H1 (cell line): ENCODE measurements around the gene MALSU1. TPM values are rescaled to one million over a fixed set of nuclear protein-coding genes. Genes with fewer than 3 reads are reported as not detected.

ENCODE experiments used
- CTCF ChIA-PET: fragments of 300-600 bp; sonication (Branson Sonifier 250); formaldehyde crosslinking; loops from one replicate; lab custom pipeline; 2021; ENCODE audit not compliant: partially characterized antibody; lab: Charles Lee
- POLR2A ChIA-PET: fragments of 300-600 bp; sonication (Branson Sonifier 250); formaldehyde crosslinking; loops from one replicate; lab custom pipeline; 2021; ENCODE audit warnings: inconsistent platforms; ENCODE audit not compliant: partially characterized antibody; lab: Charles Lee
- DNase-seq, 2 experiments: peaks; one replicate each; pipeline versions ENCODE4 v3.0.0 to v3.0.0-alpha.2; 2010 to 2022; ENCODE audit warnings: low spot score in 2 of 2, low read depth in 1 of 2, mixed read lengths in 1 of 2
- FAIRE-seq: peaks from 2 replicates; lab custom pipeline; 2011; peaks lifted over from hg19 to GRCh38; lab: Jason Lieb, UNC
- H2AFZ ChIP-seq: 2 replicates; pipeline ENCODE4 v1.8.1; 2012; ENCODE audit warnings: low read length, inconsistent platforms
- H2AK5ac ChIP-seq: 2 replicates; pipeline ENCODE4 v1.6.1; 2013; ENCODE audit warnings: low read depth, low read length
- H2BK120ac ChIP-seq: replicated peaks from 2 replicates; pipeline ENCODE3; 2013; ENCODE audit warnings: low read depth, low read length, inconsistent platforms
- H2BK12ac ChIP-seq: 2 replicates; pipeline ENCODE4 v1.6.1; 2013; ENCODE audit warnings: low read depth, low read length
- H2BK15ac ChIP-seq: 2 replicates; pipeline ENCODE4 v1.6.1; 2013; ENCODE audit warnings: low read length
- H2BK20ac ChIP-seq: 2 replicates; pipeline ENCODE4 v1.6.1; 2013; ENCODE audit warnings: low read length
- H2BK5ac ChIP-seq: 2 replicates; pipeline ENCODE4 v1.6.1; 2013; ENCODE audit warnings: low read depth, low read length
- H3K14ac ChIP-seq: 2 replicates; pipeline ENCODE4 v1.6.1; 2013; ENCODE audit warnings: inconsistent platforms; ENCODE audit not compliant: insufficient read length
- H3K18ac ChIP-seq: 2 replicates; pipeline ENCODE4 v1.6.1; 2013; ENCODE audit warnings: low read length; ENCODE audit errors: extremely low read depth
- H3K23ac ChIP-seq: 2 replicates; pipeline ENCODE4 v1.6.1; 2013; ENCODE audit warnings: inconsistent platforms; ENCODE audit not compliant: insufficient read length
- H3K23me2 ChIP-seq: 2 replicates; pipeline ENCODE4 v1.6.1; 2013; ENCODE audit warnings: low read depth, low read length
- H3K27ac ChIP-seq: 2 replicates; pipeline ENCODE4 v1.6.1; 2011; ENCODE audit warnings: low read depth, low read length, inconsistent platforms
- H3K27me3 ChIP-seq, 4 experiments: replicated peaks in 1 of 4; 1 replicate in 1 of 4; 2 replicates in 3 of 4; pipeline versions ENCODE4 v1.6.1 to v1.8.1; 2011 to 2013; ENCODE audit warnings: low read length in 3 of 4, mild to moderate bottlenecking in 3 of 4, inconsistent platforms in 2 of 4, mixed read lengths in 2 of 4, moderate library complexity in 1 of 4; ENCODE audit not compliant: control insufficient read depth in 3 of 4, insufficient read depth in 3 of 4; ENCODE audit errors: extremely low read depth in 1 of 4
- H3K36me3 ChIP-seq, 4 experiments: 2 replicates each; pipeline versions ENCODE4 v1.6.1 to v1.8.1; 2011 to 2013; ENCODE audit warnings: mild to moderate bottlenecking in 4 of 4, low read length in 3 of 4, moderate library complexity in 2 of 4, control low read depth in 1 of 4, inconsistent platforms in 1 of 4; ENCODE audit not compliant: insufficient read depth in 4 of 4, control insufficient read depth in 2 of 4
- H3K4ac ChIP-seq: replicated peaks from 2 replicates; pipeline ENCODE3; 2013; ENCODE audit warnings: low read length, low read depth, mixed read lengths, inconsistent platforms; ENCODE audit not compliant: insufficient read length
- H3K4me1 ChIP-seq, 4 experiments: replicated peaks in 1 of 4; 1 replicate in 1 of 4; 2 replicates in 3 of 4; pipeline versions ENCODE4 v1.6.1 to v1.8.1; 2011 to 2013; ENCODE audit warnings: low read length in 3 of 4, inconsistent platforms in 2 of 4, mixed read lengths in 1 of 4; ENCODE audit not compliant: insufficient read depth in 4 of 4, control insufficient read depth in 3 of 4
- H3K4me2 ChIP-seq, 2 experiments: 2 replicates each; pipeline versions ENCODE4 v1.6.1 to v1.8.1; 2011 to 2013; ENCODE audit warnings: low read depth in 2 of 2, low read length in 2 of 2, control low read depth in 1 of 2, inconsistent platforms in 1 of 2, mild to moderate bottlenecking in 1 of 2; ENCODE audit not compliant: insufficient read depth in 1 of 2
- H3K4me3 ChIP-seq, 4 experiments: fragments of 200-600, 300-600 bp in 1 of 4; sonication (generic), shearing (Covaris generic), sonication (Bioruptor Twin) in 1 of 4; 2 replicates each; pipeline versions ENCODE4 v1.5.1 to v1.8.1; 2011 to 2016; ENCODE audit warnings: low read length in 4 of 4, low read depth in 3 of 4, control low read depth in 2 of 4, inconsistent platforms in 2 of 4, mild to moderate bottlenecking in 2 of 4, mixed read lengths in 1 of 4, moderate library complexity in 1 of 4; ENCODE audit not compliant: insufficient read depth in 2 of 4; ENCODE audit errors: extremely low read depth in 1 of 4
- H3K56ac ChIP-seq: replicated peaks from 2 replicates; pipeline ENCODE3; 2013; ENCODE audit warnings: low read depth, mild to moderate bottlenecking, mixed read lengths, low read length, inconsistent platforms; ENCODE audit not compliant: insufficient read length
- H3K79me1 ChIP-seq: 2 replicates; pipeline ENCODE4 v1.6.1; 2013; ENCODE audit warnings: low read depth, low read length, control low read depth
- H3K79me2 ChIP-seq, 2 experiments: 2 replicates each; pipeline versions ENCODE4 v1.6.1 to v1.8.1; 2012 to 2013; ENCODE audit warnings: low read length in 2 of 2, mild to moderate bottlenecking in 2 of 2, inconsistent platforms in 1 of 2; ENCODE audit not compliant: insufficient read depth in 2 of 2, control insufficient read depth in 1 of 2
- H3K9ac ChIP-seq, 4 experiments: replicated peaks in 1 of 4; 1 replicate in 1 of 4; 2 replicates in 3 of 4; pipeline versions ENCODE4 v1.6.1 to v1.8.1; 2011 to 2013; ENCODE audit warnings: low read depth in 3 of 4, low read length in 3 of 4, control low read depth in 2 of 4, mild to moderate bottlenecking in 2 of 4, moderate library complexity in 2 of 4, inconsistent platforms in 1 of 4; ENCODE audit errors: extremely low read depth in 1 of 4
- H3K9me3 ChIP-seq, 2 experiments: 2 replicates each; pipeline versions ENCODE4 v1.6.1 to v1.8.1; 2012 to 2013; ENCODE audit warnings: mild to moderate bottlenecking in 2 of 2, moderate library complexity in 2 of 2, control low read depth in 1 of 2, inconsistent platforms in 1 of 2, low read depth in 1 of 2, low read length in 1 of 2, mixed read lengths in 1 of 2; ENCODE audit not compliant: insufficient read depth in 2 of 2
- H4K20me1 ChIP-seq, 2 experiments: replicated peaks in 1 of 2; 2 replicates each; pipeline versions ENCODE3 to v1.8.1; 2011 to 2013; ENCODE audit warnings: inconsistent platforms in 2 of 2, low read length in 2 of 2, mild to moderate bottlenecking in 1 of 2; ENCODE audit not compliant: insufficient read depth in 2 of 2, control insufficient read depth in 1 of 2
- H4K5ac ChIP-seq: 2 replicates; pipeline ENCODE4 v1.6.1; 2013; ENCODE audit warnings: low read length, low read depth, mixed read lengths, inconsistent platforms; ENCODE audit not compliant: insufficient read length
- H4K8ac ChIP-seq: 2 replicates; pipeline ENCODE4 v1.8.0; 2013; ENCODE audit warnings: mild to moderate bottlenecking, moderate library complexity, low read length, inconsistent platforms; ENCODE audit not compliant: insufficient read depth; ENCODE audit errors: extremely low read depth
- H4K91ac ChIP-seq: replicated peaks from 2 replicates; pipeline ENCODE3; 2013; ENCODE audit warnings: low read length, mixed read lengths, inconsistent platforms; ENCODE audit not compliant: insufficient read length
- CREB1 ChIP-seq: IDR thresholded peaks from 2 replicates; pipeline ENCODE4 v1.6.1; 2012; ENCODE audit warnings: inconsistent platforms
- WGBS, 2 experiments: shearing (Covaris generic) in 1 of 2; methylation state at CpG; one replicate each; pipeline versions ENCODE4 v1.1.6 to v1.1.7; 2013 to 2015; ENCODE audit warnings: low lambda C conversion rate in 2 of 2, mixed read lengths in 2 of 2, inconsistent platforms in 1 of 2, low coverage in 1 of 2, missing lambda C conversion rate in 1 of 2; ENCODE audit not compliant: insufficient replicate concordance in 2 of 2, insufficient coverage in 1 of 2, insufficient read length in 1 of 2; ENCODE audit errors: extremely low coverage in 1 of 2, missing lambda C conversion rate in 1 of 2; 5-methylcytosine and 5-hydroxymethylcytosine counted together
- polyA plus RNA-seq, 7 experiments: library from polyadenylated mRNA; depleted of rRNA in 3 of 7; stranded (reverse) in 5 of 7; unstranded in 2 of 7; fragments of >200 nt in 5 of 7; fragments of 200-250 nt in 2 of 7; gene quantifications; 1 replicate in 5 of 7; 2 replicates in 1 of 7; 4 replicates in 1 of 7; pipeline versions ENCODE4 v1.2.1 to v1.2.3, GENCODE V29; 2011 to 2013; ENCODE audit warnings: missing spikeins in 2 of 7, mixed read lengths in 2 of 7
- total RNA-seq: library from RNA; stranded (reverse); fragmentation: NEBNext Ultra II Directional; extraction: Animal tissue kit (Norgen Biotek cat#: 25700); gene quantifications from 2 replicates; pipeline ENCODE4 v1.2.1, GENCODE V29; 2021

MALSU1 gene
- total and polyA plus RNA-seq, 2 of the 8 experiments (the other 6 are each of a cell fraction or from before 2014, with no cell fraction given), result 73.5 to 84.0 TPM

GRCh38 chr7:23290993-23291392, 8.1 kb upstream of the MALSU1 start:
- Histone ChIP-seq H2BK15ac (no peak overlapping the region), H3K36me3 (no peaks in the 10 kb centered on the region), H3K23ac (no peak overlapping the region), H3K18ac (no peak overlapping the region), H3K4me2 (no peak overlapping the region), H3K23me2 (no peaks in the 10 kb centered on the region), H3K56ac (no peak overlapping the region), H3K79me1 (no peaks in the 10 kb centered on the region), H3K79me2 (no peaks in the 10 kb centered on the region), H2AFZ (no peak overlapping the region), H3K27ac (no peak overlapping the region), H4K5ac (no peak overlapping the region), H2BK5ac (no peak overlapping the region), H2BK120ac (no peak overlapping the region), H3K14ac (no peak overlapping the region)
- DNase-seq, result no peak
- no peak for FAIRE-seq
- TF ChIP-seq CREB1, result no peak
- TF ChIP-seq, all 59 proteins: peak for 0
- no peak overlapping the region for H4K91ac ChIP-seq
- ChIA-PET POLR2A (interaction anchor here (1.6 kb wide), 1 partner anchor 13 kb away, joined by 5 read pairs; no protein-coding TSS in a partner anchor), CTCF (interaction anchor here (0.6 to 3.8 kb wide), 2 partner anchors 14 to 246 kb away, joined by 3 to 19 read pairs; no protein-coding TSS in a partner anchor)
- no peak overlapping the region for H2BK20ac ChIP-seq
- H2AK5ac ChIP-seq, result no peak overlapping the region
- no peak overlapping the region for H3K4ac ChIP-seq
- no peaks in the 10 kb centered on the region for H4K20me1 ChIP-seq
- no peak overlapping the region for H2BK12ac ChIP-seq
- H3K9me3 ChIP-seq, result no peaks in the 10 kb centered on the region
- no peaks in the 10 kb centered on the region for H3K27me3 ChIP-seq
- 96% methylated on average over 9 of the region's 9 CpGs; no CpG with 5 or more reads in 1 of the 2 experiments for WGBS, 2 experiments
- no peak overlapping the region for H3K4me3 ChIP-seq
- H3K9ac ChIP-seq, result no peak overlapping the region
- no peak overlapping the region for H4K8ac ChIP-seq
- peaks cover 0 to 2% (median 0%) of the 10 kb centered on the region in 4 experiments; a peak in 1 of 7 replicates for H3K4me1 ChIP-seq
